GM12872 (cell line): ENCODE data around the gene AP1S1.

Experiments used
- TF ChIP-seq, protein P1 (sequence below): IDR thresholded peaks from 3 replicates; pipeline ENCODE4 v1.5.1; 2011; ENCODE audit warnings: low read depth, mild to moderate bottlenecking, low read length, moderate library complexity; ENCODE audit not compliant: insufficient read depth

AP1S1 gene

DNA sequence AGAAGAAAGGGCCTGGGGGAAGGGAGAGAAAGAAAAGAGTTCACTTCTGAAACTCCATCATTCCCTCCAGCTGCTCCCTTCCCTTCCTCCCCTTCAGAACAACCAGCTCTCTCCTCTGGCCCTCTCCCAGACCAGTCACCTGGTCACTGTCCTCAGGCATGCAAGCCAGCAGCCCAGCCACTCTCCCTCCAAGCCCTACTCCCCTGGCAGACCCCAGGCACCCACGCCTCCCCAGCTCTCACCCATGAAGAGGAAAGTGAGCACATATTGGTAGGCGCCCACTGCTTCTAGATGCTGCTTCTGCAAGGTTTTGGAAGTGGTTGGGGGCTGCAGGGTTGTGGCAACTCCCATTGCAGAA, 46.2 kb downstream of the AP1S1 start:
- TF ChIP-seq, protein P1, sequence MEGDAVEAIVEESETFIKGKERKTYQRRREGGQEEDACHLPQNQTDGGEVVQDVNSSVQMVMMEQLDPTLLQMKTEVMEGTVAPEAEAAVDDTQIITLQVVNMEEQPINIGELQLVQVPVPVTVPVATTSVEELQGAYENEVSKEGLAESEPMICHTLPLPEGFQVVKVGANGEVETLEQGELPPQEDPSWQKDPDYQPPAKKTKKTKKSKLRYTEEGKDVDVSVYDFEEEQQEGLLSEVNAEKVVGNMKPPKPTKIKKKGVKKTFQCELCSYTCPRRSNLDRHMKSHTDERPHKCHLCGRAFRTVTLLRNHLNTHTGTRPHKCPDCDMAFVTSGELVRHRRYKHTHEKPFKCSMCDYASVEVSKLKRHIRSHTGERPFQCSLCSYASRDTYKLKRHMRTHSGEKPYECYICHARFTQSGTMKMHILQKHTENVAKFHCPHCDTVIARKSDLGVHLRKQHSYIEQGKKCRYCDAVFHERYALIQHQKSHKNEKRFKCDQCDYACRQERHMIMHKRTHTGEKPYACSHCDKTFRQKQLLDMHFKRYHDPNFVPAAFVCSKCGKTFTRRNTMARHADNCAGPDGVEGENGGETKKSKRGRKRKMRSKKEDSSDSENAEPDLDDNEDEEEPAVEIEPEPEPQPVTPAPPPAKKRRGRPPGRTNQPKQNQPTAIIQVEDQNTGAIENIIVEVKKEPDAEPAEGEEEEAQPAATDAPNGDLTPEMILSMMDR: no peak

DNA sequence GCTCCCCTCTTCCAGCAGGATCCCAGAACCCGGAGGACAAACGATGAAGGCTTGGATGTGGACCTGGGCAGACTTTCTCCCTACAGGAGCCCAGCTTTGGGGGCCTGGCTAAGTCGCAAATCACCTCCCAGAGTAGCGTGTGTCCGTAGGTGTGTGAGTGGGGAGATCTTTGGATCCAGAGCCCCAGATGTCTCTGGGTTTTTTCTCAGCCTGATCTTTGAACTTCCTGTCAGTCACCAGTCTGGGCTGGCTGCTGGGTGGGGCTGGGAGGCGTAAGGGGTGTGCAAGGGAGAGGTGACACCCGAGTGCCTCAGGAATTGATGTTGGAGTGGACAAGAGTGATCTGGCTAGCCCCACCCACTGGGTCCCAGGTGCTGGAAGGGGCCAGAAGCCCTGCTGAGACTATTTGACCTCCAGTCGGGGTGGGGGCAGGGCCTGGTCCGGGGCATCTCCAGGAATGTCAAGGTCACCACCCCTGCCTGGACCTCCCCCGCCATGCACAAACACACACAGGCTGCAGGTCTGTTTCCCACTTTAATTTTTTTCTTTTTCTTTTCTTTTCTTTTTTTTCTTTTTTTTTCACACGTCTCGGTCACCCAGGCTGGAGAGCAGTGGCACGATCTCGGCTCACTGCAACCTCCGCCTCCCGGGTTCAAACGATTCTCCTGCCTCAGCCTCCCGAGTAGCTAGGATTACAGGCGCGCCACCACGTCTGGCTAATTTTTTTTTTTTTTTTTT, 46.8 kb downstream of the AP1S1 start, which contains the start of gene MOGAT3:
Gene MOGAT3, minus strand, starts transcription at position 175 of the 738 bp plus-strand sequence. CDS start 182 bp downstream, outside the sequence.
- TF ChIP-seq, protein P1: no peak

DNA sequence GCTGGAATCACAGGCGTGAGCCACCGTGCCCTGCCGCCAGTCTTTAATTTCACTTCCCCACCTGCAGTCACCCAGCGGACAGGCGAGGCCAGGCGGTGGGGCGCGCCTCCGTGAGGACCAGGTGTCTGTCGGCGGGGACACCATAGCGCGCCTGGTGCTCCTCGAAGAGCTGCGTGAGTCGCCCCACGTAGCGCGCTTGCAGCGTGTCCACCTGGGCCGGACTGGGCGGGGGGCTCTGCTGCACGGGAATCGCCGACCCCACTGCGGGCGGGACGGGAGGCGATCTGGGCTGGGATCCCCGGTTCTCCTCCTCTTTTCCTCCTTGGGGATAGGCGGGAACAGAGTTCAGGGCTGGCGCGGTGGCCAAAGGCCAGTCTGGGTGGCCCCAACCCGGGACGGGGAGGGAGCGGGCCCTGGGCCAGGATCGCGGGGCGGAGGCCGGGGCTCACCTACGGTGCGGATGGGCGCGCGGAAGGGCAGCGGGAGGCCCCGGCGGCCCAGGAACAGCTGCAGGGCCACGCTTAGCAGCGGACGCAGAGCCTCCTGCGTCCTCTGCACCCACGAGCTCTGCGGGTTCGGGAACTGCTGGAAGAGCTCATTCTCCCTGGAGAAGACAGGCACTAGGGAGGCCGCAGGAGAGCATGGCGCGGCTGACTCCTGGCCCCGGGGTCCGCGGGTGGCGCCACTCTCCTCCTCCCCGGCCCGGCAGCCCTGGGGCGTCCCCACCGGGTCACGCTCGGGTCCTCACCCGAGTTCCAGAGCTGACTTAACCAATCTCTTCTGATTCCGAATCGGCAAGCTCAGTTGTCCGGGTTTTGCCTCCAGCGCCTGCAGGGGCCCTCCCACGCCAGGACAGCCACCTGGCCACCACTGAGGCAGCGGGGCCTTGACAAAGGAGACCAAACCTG, 47.7 kb downstream of the AP1S1 start:
- TF ChIP-seq, protein P1: no peak

DNA sequence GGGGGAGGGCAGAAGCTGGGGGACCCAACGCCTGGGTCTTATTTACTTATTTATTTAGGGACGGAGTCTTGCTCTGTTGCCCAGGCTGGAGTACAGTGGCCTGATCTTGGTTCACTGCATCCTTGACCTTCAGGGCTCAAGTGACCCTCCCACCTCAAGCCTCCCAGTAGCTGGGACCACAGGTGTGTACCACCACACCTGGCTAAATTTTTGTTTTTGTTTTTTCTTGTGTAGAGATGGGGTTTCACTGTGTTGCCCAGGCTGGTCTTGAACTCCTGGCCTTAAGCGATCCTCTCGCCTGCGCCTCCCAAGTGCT, 48.3 kb downstream of the AP1S1 start:
- TF ChIP-seq, protein P1: no peak

DNA sequence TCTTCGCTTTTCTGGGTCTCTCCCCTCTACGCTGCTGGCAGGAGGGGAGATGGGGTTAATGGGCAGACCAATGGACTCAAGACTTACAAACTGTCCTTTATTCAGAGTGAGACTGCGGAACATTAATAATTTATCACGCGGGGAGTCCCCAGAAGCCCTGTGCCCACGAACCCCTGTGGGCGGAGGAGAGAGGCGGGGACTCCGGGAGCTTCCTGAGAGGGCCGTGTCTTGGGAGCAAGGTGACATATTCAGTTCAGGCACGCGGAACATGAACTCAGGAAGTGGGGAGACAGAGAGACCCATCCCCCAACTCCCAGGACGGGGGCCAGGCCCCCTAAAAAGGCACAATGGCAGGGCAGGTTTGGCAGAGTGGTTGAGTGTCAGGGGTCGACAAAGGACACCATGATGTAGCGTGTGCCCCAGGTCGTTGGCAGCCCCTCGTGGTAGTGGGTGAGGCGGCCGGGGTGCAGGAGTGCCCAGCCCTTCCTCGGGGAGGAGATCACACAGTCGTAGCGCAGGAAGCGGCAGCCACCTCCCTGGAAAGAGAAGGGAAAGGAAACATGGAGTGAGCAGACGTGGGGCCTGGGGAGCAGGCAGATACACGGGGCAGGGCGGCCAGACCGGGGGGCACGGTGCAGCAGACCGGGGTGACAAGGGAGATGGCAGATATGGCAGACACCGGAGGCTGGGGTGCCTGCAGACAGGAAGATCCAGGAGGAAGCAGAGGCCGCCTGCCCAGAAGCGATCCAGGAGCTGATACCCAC, 51.8 kb downstream of the AP1S1 start:
- TF ChIP-seq, protein P1: no peak

DNA sequence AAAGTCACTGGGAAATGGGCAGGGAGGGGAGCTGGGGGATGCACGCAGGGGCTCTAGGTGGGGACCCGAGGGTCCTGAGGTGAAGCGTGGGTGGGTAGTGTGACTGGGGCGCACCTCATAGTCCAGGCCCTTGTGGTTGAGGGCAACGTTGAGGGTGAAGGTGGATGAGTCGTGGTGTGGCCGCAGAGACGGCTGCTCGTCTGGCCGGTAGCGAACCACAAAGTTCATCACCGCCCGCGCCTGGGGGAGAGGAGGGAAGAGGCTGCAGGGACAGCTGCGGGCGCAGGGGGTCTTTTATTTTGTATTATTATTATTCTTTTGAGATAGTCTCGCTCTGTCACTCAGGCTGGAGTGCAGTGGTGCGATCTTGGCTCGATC, 52.4 kb downstream of the AP1S1 start:
- TF ChIP-seq, protein P1: no peak

DNA sequence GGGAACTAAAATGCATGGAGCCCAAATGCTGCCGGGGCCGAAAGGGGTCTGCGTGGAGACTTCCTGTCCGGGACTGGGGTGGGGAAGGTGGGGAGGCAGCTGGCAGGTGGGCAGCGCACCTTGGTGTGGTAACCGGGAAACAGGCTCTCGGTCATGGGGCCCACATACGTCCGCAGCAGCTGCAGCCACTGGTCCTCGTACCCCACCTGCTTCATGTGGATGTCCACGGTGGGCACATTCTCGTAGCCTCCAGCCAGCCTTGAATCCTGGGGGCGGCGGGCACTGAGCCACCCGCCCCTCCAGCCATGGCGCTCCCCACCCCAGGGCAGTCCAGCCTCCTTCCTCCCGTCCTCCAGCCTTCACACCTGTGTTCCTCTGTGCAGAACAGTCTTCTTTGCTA, 53.2 kb downstream of the AP1S1 start:
- TF ChIP-seq, protein P1: no peak
